ENCODE data around the gene SLC22A3. TPM values are rescaled to one million over a fixed set of nuclear protein-coding genes. Genes with fewer than 3 reads are reported as not detected.

SLC22A3 gene
- total RNA-seq, 1 experiment from 2014 or later = not detected

- DNase-seq (ENCODE audit: low spot score) = no peak
Measured at GRCh38 chr6:160336200-160336599, 12.0 kb upstream of the SLC22A3 start.

GRCh38 chr6:160337301-160337700 lies 10.9 kb upstream of the SLC22A3 start:
- DNase-seq (ENCODE audit: low spot score) = no peak

GRCh38 chr6:160337991-160338390 lies 10.2 kb upstream of the SLC22A3 start:
- no peak for DNase-seq (ENCODE audit: low spot score)

GRCh38 chr6:160343144-160343543 lies 5.0 kb upstream of the SLC22A3 start:
- DNase-seq (ENCODE audit: low spot score) = no peak

- no peak for DNase-seq (ENCODE audit: low spot score)
Measured at GRCh38 chr6:160344271-160344670, 3.9 kb upstream of the SLC22A3 start.

- no peak for DNase-seq (ENCODE audit: low spot score)
Measured at GRCh38 chr6:160347259-160348222, 637 bp upstream of the SLC22A3 start.

- no peak for DNase-seq (ENCODE audit: low spot score)
Measured at GRCh38 chr6:160349020-160349441, 853 bp downstream of the SLC22A3 start.

GRCh38 chr6:160349814-160350350 lies 1.7 kb downstream of the SLC22A3 start:
- DNase-seq (ENCODE audit: low spot score) = no peak

GRCh38 chr6:160353950-160354496 lies 5.8 kb downstream of the SLC22A3 start:
- no peak for DNase-seq (ENCODE audit: low spot score)

GRCh38 chr6:160355001-160355400 lies 6.8 kb downstream of the SLC22A3 start:
- no peak for DNase-seq (ENCODE audit: low spot score)

GRCh38 chr6:160356074-160356744 lies 8.0 kb downstream of the SLC22A3 start:
- no peak for DNase-seq (ENCODE audit: low spot score)

- no peak for DNase-seq (ENCODE audit: low spot score)
Measured at GRCh38 chr6:160357088-160357487, 8.9 kb downstream of the SLC22A3 start.

- DNase-seq (ENCODE audit: low spot score) = no peak
Measured at GRCh38 chr6:160358225-160359119, 10.3 kb downstream of the SLC22A3 start.

- no peak for DNase-seq (ENCODE audit: low spot score)
Measured at GRCh38 chr6:160360955-160361354, 12.8 kb downstream of the SLC22A3 start.

- no peak for DNase-seq (ENCODE audit: low spot score)
Measured at GRCh38 chr6:160362556-160362955, 14.4 kb downstream of the SLC22A3 start.

GRCh38 chr6:160363016-160363996 lies 15.1 kb downstream of the SLC22A3 start:
- no peak for DNase-seq (ENCODE audit: low spot score)

GRCh38 chr6:160365117-160365516 lies 16.9 kb downstream of the SLC22A3 start:
- no peak for DNase-seq (ENCODE audit: low spot score)

- DNase-seq (ENCODE audit: low spot score) = no peak
Measured at GRCh38 chr6:160367798-160368547, 19.8 kb downstream of the SLC22A3 start.

GRCh38 chr6:160368670-160369069 lies 20.5 kb downstream of the SLC22A3 start:
- DNase-seq (ENCODE audit: low spot score) = no peak
